ENCODE measurements around the gene GPC6.

GPC6 gene

DNA sequence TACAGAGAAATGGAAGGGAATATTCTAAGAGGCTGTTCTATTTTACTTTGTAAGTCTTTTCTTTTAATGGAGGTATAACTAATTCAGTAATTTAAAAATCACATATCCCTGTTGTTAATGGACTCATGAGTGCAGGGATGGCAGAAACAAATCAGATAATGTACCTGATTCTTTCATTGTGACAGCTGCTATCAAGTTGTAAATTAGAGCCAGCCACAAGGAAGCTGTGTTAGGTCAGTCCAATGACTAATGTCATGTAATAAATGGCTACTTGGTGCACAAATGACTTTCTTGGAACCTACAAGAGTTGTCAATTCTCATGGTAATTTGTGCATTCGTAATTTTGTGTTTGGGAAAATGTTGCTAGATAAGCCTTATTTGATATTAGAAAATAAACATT is 806.5 kb downstream of the GPC6 start:
- H4K8ac ChIP-seq (ENCODE audit: low read length), result no peak overlapping the region
- no peaks in the 10 kb centered on the region for H3K9me3 ChIP-seq (ENCODE audit: control insufficient read depth, low read length)
- H2BK5ac ChIP-seq (ENCODE audit: low read depth, low read length, poor library complexity, severe bottlenecking), result no peak overlapping the region
- no peak overlapping the region for H2AFZ ChIP-seq (ENCODE audit: low read depth, low read length)
- H2BK120ac ChIP-seq (ENCODE audit: low read depth, low read length), result no peak overlapping the region
- H3K27ac ChIP-seq (ENCODE audit: low read length, poor library complexity, severe bottlenecking), result no peak overlapping the region
- H3K4me3 ChIP-seq (ENCODE audit: insufficient read depth in 1 of 2, low read depth in 1 of 2, low read length in 2 of 2), result no peak overlapping the region
- no peak overlapping the region for H3K4me2 ChIP-seq (ENCODE audit: low read length, poor library complexity, severe bottlenecking)
- no peaks in the 10 kb centered on the region for H3K36me3 ChIP-seq (ENCODE audit: control insufficient read depth in 1 of 2, insufficient read depth in 2 of 2, low read depth in 1 of 2, low read length in 2 of 2)
- no peak overlapping the region for H3K14ac ChIP-seq (ENCODE audit: low read length in 2 of 2)
- peaks cover 2% of the 10 kb centered on the region for H3K4me1 ChIP-seq (ENCODE audit: control insufficient read depth, insufficient read depth, low read depth, low read length)
- H2BK15ac ChIP-seq (ENCODE audit: low read depth, poor library complexity, severe bottlenecking), result no peak overlapping the region
- no CpG with 5 or more reads among the region's 1 CpG for WGBS
- no peak overlapping the region for H3K4ac ChIP-seq (ENCODE audit: low read depth in 1 of 2, low read length in 2 of 2)
- H3K27me3 ChIP-seq (ENCODE audit: control insufficient read depth in 1 of 2, insufficient read depth in 1 of 2, low read length in 2 of 2), result no peaks in the 10 kb centered on the region
- no peak overlapping the region for H2AK5ac ChIP-seq (ENCODE audit: low read length, severe bottlenecking)
- no peak overlapping the region for H4K91ac ChIP-seq (ENCODE audit: low read length)
- no peak for DNase-seq
- no peak overlapping the region for H3K18ac ChIP-seq (ENCODE audit: low read depth in 1 of 2, low read length in 2 of 2)
- no peak overlapping the region for H3K9ac ChIP-seq (ENCODE audit: low read length)
- no peak overlapping the region for H2BK12ac ChIP-seq (ENCODE audit: low read length in 2 of 2)
- H3K79me1 ChIP-seq (replicated peaks; ENCODE audit: low read length, poor library complexity, severe bottlenecking), result no peaks in the 10 kb centered on the region
- no peak overlapping the region for H3K23ac ChIP-seq (ENCODE audit: low read length in 2 of 2)

DNA sequence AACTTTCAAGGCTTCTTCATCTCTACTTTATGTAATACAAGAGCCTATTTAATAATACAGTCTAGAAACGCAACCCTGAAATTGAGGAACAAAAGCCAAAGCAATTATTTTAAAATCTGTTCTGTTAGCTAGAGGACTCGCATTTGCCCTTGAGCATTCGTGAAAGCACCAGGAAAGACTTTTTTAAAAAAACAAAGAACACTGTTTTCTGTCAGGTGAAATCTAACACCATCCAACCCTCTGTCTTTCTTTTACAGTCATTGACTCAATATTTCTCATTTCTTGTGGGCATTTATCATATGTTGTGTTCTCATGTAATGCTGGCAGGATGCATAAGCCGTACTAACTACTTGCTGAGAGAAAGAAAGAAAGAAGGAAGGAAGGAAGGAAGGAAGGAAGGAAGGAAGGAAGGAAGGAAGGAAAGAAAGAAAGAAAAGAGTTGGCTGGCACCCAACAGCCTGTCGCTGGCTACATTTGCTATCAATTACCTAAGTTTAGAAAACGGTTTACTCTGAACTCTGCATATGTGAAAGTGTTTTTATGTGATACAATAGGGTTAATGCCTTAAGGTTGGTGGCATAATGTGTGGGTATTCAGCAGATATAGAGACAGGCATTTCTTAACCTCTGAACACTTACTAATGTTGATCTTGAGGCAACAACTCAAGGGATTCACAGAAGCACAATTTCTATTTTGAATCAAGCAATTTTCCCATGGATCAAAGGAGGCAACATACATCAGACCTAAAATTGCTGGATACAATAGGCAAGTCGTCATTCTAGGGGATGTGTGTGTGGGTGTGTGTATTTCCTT is 807.4 kb downstream of the GPC6 start:
- H3K4me2 ChIP-seq (ENCODE audit: low read length, poor library complexity, severe bottlenecking), result no peak overlapping the region
- H4K91ac ChIP-seq (ENCODE audit: low read length), result no peak overlapping the region
- no peaks in the 10 kb centered on the region for H3K9me3 ChIP-seq (ENCODE audit: control insufficient read depth, low read length)
- H3K36me3 ChIP-seq (ENCODE audit: control insufficient read depth in 1 of 2, insufficient read depth in 2 of 2, low read depth in 1 of 2, low read length in 2 of 2), result no peaks in the 10 kb centered on the region
- H3K27ac ChIP-seq (ENCODE audit: low read length, poor library complexity, severe bottlenecking), result no peak overlapping the region
- H3K23ac ChIP-seq (ENCODE audit: low read length in 2 of 2), result no peak overlapping the region
- no peak overlapping the region for H4K8ac ChIP-seq (ENCODE audit: low read length)
- H3K9ac ChIP-seq (ENCODE audit: low read length), result no peak overlapping the region
- H3K18ac ChIP-seq (ENCODE audit: low read depth in 1 of 2, low read length in 2 of 2), result no peak overlapping the region
- no peak overlapping the region for H2AFZ ChIP-seq (ENCODE audit: low read depth, low read length)
- H2BK15ac ChIP-seq (ENCODE audit: low read depth, poor library complexity, severe bottlenecking), result no peak overlapping the region
- H3K27me3 ChIP-seq (ENCODE audit: control insufficient read depth in 1 of 2, insufficient read depth in 1 of 2, low read length in 2 of 2), result no peaks in the 10 kb centered on the region
- peaks cover 2% of the 10 kb centered on the region for H3K4me1 ChIP-seq (ENCODE audit: control insufficient read depth, insufficient read depth, low read depth, low read length)
- no peak overlapping the region for H3K4ac ChIP-seq (ENCODE audit: low read depth in 1 of 2, low read length in 2 of 2)
- 84% methylated on average over 6 of the region's 7 CpGs for WGBS
- no peak overlapping the region for H2AK5ac ChIP-seq (ENCODE audit: low read length, severe bottlenecking)
- H2BK12ac ChIP-seq (ENCODE audit: low read length in 2 of 2), result no peak overlapping the region
- no peak overlapping the region for H2BK120ac ChIP-seq (ENCODE audit: low read depth, low read length)
- H3K4me3 ChIP-seq (ENCODE audit: insufficient read depth in 1 of 2, low read depth in 1 of 2, low read length in 2 of 2), result no peak overlapping the region
- H2BK5ac ChIP-seq (ENCODE audit: low read depth, low read length, poor library complexity, severe bottlenecking), result no peak overlapping the region
- no peak for DNase-seq
- no peaks in the 10 kb centered on the region for H3K79me1 ChIP-seq (replicated peaks; ENCODE audit: low read length, poor library complexity, severe bottlenecking)
- H3K14ac ChIP-seq (ENCODE audit: low read length in 2 of 2), result no peak overlapping the region

DNA sequence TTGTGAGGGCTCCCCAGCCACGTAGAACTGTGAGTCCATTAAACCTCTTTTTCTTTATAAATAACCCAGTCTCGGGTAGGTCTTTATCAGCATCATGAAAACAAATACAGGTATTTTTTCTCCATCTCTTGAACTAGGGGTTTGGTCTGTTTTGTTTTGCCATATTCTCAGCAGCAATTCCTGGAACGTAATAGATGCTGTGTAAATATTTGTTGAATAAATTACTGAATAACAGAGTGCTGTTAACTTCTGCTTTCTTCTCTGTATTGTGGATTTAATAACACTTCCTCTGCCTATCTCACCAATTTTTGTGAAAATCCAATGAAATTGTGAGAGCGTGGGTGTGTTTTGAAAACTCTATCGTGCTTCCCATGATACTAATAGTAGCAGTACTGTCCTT is 823.4 kb downstream of the GPC6 start:
- no peaks in the 10 kb centered on the region for H3K4me1 ChIP-seq (ENCODE audit: control insufficient read depth, insufficient read depth, low read depth, low read length)
- no peak overlapping the region for H2BK120ac ChIP-seq (ENCODE audit: low read depth, low read length)
- H4K91ac ChIP-seq (ENCODE audit: low read length), result no peak overlapping the region
- no peak overlapping the region for H3K18ac ChIP-seq (ENCODE audit: low read depth in 1 of 2, low read length in 2 of 2)
- H3K14ac ChIP-seq (ENCODE audit: low read length in 2 of 2), result no peak overlapping the region
- H2BK15ac ChIP-seq (ENCODE audit: low read depth, poor library complexity, severe bottlenecking), result no peak overlapping the region
- H3K79me1 ChIP-seq (replicated peaks; ENCODE audit: low read length, poor library complexity, severe bottlenecking), result peaks cover 1% of the 10 kb centered on the region
- no peak overlapping the region for H3K4me3 ChIP-seq (ENCODE audit: insufficient read depth in 1 of 2, low read depth in 1 of 2, low read length in 2 of 2)
- no peaks in the 10 kb centered on the region for H3K9me3 ChIP-seq (ENCODE audit: control insufficient read depth, low read length)
- DNase-seq, result no peak
- H3K4me2 ChIP-seq (ENCODE audit: low read length, poor library complexity, severe bottlenecking), result no peak overlapping the region
- H3K23ac ChIP-seq (ENCODE audit: low read length in 2 of 2), result no peak overlapping the region
- H2AK5ac ChIP-seq (ENCODE audit: low read length, severe bottlenecking), result no peak overlapping the region
- H4K8ac ChIP-seq (ENCODE audit: low read length), result no peak overlapping the region
- no peak overlapping the region for H3K4ac ChIP-seq (ENCODE audit: low read depth in 1 of 2, low read length in 2 of 2)
- H3K27ac ChIP-seq (ENCODE audit: low read length, poor library complexity, severe bottlenecking), result no peak overlapping the region
- H2AFZ ChIP-seq (ENCODE audit: low read depth, low read length), result no peak overlapping the region
- no peak overlapping the region for H3K9ac ChIP-seq (ENCODE audit: low read length)
- 100% methylated on average over 3 of the region's 5 CpGs for WGBS
- H2BK5ac ChIP-seq (ENCODE audit: low read depth, low read length, poor library complexity, severe bottlenecking), result no peak overlapping the region
- no peaks in the 10 kb centered on the region for H3K27me3 ChIP-seq (ENCODE audit: control insufficient read depth in 1 of 2, insufficient read depth in 1 of 2, low read length in 2 of 2)
- H2BK12ac ChIP-seq (ENCODE audit: low read length in 2 of 2), result no peak overlapping the region
- H3K36me3 ChIP-seq (ENCODE audit: control insufficient read depth in 1 of 2, insufficient read depth in 2 of 2, low read depth in 1 of 2, low read length in 2 of 2), result no peaks in the 10 kb centered on the region

DNA sequence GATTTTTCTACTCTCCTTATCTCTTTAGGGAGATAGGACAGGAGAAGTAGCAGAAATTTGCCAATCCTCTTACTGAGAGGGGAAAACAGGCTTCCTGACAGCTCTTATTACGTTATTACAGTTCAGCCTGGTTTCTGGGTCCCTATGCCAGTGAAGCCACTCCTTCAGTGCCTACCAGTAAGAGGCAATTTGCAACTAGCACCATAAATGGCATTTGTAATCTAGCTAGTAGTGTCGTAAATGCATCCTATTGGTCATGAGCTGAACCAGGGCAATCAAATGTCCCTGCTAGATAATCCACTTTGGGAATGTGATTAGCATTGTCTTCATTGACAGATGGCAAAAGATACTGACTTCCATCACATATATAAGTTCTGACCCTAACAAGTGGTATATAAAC is 824.1 kb downstream of the GPC6 start:
- Histone ChIP-seq H2BK12ac (ENCODE audit: low read length in 2 of 2) (no peak overlapping the region), H2BK5ac (ENCODE audit: low read depth, low read length, poor library complexity, severe bottlenecking) (no peak overlapping the region), H2AK5ac (ENCODE audit: low read length, severe bottlenecking) (no peak overlapping the region), H3K9me3 (ENCODE audit: control insufficient read depth, low read length) (no peaks in the 10 kb centered on the region), H2AFZ (ENCODE audit: low read depth, low read length) (no peak overlapping the region), H4K8ac (ENCODE audit: low read length) (no peak overlapping the region), H3K36me3 (ENCODE audit: control insufficient read depth in 1 of 2, insufficient read depth in 2 of 2, low read depth in 1 of 2, low read length in 2 of 2) (no peaks in the 10 kb centered on the region), H3K23ac (ENCODE audit: low read length in 2 of 2) (no peak overlapping the region), H3K4me3 (ENCODE audit: insufficient read depth in 1 of 2, low read depth in 1 of 2, low read length in 2 of 2) (no peak overlapping the region), H2BK15ac (ENCODE audit: low read depth, poor library complexity, severe bottlenecking) (no peak overlapping the region), H3K9ac (ENCODE audit: low read length) (no peak overlapping the region), H3K79me1 (replicated peaks; ENCODE audit: low read length, poor library complexity, severe bottlenecking) (peaks cover 1% of the 10 kb centered on the region), H4K91ac (ENCODE audit: low read length) (no peak overlapping the region), H3K18ac (ENCODE audit: low read depth in 1 of 2, low read length in 2 of 2) (no peak overlapping the region), H2BK120ac (ENCODE audit: low read depth, low read length) (no peak overlapping the region), H3K14ac (ENCODE audit: low read length in 2 of 2) (no peak overlapping the region), H3K27ac (ENCODE audit: low read length, poor library complexity, severe bottlenecking) (no peak overlapping the region), H3K27me3 (ENCODE audit: control insufficient read depth in 1 of 2, insufficient read depth in 1 of 2, low read length in 2 of 2) (no peaks in the 10 kb centered on the region), H3K4ac (ENCODE audit: low read depth in 1 of 2, low read length in 2 of 2) (no peak overlapping the region), H3K4me1 (ENCODE audit: control insufficient read depth, insufficient read depth, low read depth, low read length) (no peaks in the 10 kb centered on the region), H3K4me2 (ENCODE audit: low read length, poor library complexity, severe bottlenecking) (no peak overlapping the region)
- WGBS, result 100% methylated on average over 2 of the region's 2 CpGs
- DNase-seq, result no peak

All from mesenchymal stem cell (in vitro differentiated cells and primary cell).